ENCODE results near the gene MMP17.
A peak's percentile ranks its signal among the peaks of the same experiment; 100 is the strongest.
"Not testable (repeated sequence)": the region's sequence is repeated elsewhere in the genome, so short reads cannot be mapped to it uniquely, and the experiment has no call there.

MMP17 gene

DNA sequence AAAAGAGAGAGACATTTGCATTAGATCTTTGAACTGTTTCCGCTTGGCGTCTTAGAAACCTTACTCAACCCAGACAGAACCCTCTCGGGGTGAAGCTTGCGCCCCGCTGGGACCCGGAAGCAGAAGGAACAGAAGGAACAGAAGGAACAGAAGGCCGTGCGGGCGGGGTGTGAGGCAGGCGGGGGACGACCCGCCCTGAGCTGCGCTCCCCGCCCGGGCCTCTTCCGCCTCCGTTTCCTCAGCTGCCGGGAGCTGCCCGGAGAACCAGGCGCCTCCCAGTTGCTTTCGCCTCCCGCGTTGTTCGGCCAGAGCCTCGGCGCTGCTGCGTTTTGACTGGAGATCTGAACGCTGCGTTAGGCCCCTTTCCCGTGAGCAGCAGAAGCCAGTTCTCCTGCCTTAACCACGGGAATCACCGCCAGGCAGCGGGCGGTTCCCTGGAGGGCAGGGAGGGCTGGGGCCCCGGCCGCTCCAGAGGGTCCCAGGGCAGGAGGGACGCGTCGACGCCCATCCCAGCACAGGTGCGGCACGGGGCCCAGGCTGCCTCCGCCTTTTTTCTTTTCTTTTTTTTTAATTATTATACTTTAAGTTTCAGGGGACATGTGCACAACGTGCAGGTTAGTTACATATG lies 19.3 kb upstream of the MMP17 start:
- peak; percentile 83 for DNase-seq (ENCODE audit: low read depth)
- TF ChIP-seq, protein P1, sequence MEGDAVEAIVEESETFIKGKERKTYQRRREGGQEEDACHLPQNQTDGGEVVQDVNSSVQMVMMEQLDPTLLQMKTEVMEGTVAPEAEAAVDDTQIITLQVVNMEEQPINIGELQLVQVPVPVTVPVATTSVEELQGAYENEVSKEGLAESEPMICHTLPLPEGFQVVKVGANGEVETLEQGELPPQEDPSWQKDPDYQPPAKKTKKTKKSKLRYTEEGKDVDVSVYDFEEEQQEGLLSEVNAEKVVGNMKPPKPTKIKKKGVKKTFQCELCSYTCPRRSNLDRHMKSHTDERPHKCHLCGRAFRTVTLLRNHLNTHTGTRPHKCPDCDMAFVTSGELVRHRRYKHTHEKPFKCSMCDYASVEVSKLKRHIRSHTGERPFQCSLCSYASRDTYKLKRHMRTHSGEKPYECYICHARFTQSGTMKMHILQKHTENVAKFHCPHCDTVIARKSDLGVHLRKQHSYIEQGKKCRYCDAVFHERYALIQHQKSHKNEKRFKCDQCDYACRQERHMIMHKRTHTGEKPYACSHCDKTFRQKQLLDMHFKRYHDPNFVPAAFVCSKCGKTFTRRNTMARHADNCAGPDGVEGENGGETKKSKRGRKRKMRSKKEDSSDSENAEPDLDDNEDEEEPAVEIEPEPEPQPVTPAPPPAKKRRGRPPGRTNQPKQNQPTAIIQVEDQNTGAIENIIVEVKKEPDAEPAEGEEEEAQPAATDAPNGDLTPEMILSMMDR (IDR thresholded peaks at IDR 0.05; ENCODE audit: insufficient read depth, low read depth, low read length, missing control alignments), result no peak
- peak overlapping the region; percentile 59 for H3K4me3 ChIP-seq (ENCODE audit: low read depth, low read length)

DNA sequence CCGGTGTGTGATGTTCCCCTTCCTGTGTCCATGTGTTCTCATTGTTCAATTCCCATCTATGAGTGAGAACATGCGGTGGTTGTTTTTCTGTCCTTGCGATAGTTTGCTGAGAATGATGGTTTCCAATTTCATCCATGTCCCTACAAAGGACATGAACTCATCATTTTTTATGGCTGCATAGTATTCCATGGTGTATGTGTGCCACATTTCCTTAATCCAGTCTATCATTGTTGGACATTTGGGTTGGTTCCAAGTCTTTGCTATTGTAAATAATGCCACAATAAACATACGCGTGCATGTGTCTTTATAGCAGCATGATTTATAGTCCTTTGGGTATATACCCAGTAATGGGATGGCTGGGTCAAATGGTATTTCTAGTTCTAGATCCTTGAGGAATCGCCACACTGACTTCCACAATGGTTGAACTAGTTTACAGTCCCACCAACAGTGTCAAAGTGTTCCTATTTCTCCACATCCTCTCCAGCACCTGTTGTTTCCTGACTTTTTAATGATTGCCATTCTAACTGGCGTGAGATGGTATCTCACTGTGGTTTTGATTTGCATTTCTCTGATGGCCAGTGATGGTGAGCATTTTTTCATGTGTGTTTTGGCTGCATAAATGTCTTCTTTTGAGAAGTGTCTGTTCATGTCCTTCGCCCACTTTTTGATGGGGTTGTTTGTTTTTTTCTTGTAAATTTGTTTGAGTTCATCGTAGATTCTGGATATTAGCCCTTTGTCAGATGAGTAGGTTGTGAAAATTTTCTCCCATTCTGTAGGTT lies 18.5 kb upstream of the MMP17 start:
- DNase-seq (ENCODE audit: low read depth); H3K4me3 ChIP-seq (ENCODE audit: low read depth, low read length): not testable (repeated sequence)

DNA sequence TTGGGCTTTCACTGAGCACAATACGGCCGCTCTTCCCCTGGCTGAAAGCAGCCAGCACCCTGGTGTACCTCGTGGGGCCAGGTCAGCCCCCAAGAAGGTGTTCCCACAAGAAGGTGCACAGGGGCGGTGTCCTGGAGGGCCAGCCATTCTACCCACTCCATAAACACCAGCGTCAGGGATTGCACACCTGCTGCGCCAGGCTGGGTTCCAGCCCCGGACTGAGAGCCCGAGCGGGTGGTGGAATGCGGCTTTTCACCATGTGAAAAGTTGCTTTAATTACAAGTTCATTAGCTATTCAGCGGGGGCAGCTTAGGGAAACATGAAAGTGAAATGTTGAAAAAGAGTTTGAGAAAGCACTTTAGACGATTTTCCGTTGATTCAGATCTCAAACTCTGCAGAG lies 17.5 kb upstream of the MMP17 start:
- TF ChIP-seq, protein P1 (IDR thresholded peaks at IDR 0.05; ENCODE audit: insufficient read depth, low read depth, low read length, missing control alignments), result no peak
- no peak for DNase-seq (ENCODE audit: low read depth)
- H3K4me3 ChIP-seq (ENCODE audit: low read depth, low read length), result no peak overlapping the region

DNA sequence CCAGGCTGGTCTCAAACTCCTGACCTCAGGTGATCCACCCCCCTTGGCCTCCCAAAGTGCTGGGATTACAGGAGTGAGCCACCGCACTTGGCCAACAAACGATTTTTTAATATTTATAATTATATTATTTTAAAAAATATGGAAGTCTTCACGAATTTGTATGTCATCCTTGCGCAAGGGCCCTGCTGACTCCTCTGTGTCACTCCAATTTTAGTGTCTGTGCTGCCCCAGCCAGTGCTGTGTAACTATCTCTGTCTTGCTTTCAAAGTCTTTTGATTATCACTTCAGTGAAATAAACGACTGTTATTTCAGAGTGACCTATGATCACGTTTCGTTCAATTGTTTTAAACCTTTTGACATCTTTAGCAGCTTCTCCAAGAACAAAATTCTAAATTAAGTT lies 13.1 kb upstream of the MMP17 start:
- DNase-seq (ENCODE audit: low read depth), result no peak
- H3K4me3 ChIP-seq (ENCODE audit: low read depth, low read length), result no peak overlapping the region
- TF ChIP-seq, protein P1 (IDR thresholded peaks at IDR 0.05; ENCODE audit: insufficient read depth, low read depth, low read length, missing control alignments), result no peak

DNA sequence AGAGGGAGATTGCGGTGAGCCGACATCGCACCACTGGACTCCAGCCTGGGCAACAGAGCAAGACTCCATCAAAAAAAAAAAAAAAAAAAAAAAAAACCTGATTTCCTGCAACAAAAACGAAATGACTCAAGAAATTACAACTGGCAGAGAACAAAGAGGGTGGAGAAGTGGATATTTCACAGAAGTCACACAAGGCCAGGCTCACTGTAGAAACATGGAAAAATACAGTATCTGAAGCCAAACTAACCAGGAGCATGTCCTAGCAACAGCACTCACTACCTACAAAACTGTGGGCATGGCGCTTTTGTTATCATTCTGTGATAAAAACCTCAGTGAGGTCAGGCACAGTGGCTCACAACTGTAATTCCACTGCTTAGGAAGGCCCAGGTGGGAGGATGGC lies 11.7 kb upstream of the MMP17 start:
- no peak for DNase-seq (ENCODE audit: low read depth)
- H3K4me3 ChIP-seq (ENCODE audit: low read depth, low read length), result no peak overlapping the region
- TF ChIP-seq, protein P1 (IDR thresholded peaks at IDR 0.05; ENCODE audit: insufficient read depth, low read depth, low read length, missing control alignments), result no peak

DNA sequence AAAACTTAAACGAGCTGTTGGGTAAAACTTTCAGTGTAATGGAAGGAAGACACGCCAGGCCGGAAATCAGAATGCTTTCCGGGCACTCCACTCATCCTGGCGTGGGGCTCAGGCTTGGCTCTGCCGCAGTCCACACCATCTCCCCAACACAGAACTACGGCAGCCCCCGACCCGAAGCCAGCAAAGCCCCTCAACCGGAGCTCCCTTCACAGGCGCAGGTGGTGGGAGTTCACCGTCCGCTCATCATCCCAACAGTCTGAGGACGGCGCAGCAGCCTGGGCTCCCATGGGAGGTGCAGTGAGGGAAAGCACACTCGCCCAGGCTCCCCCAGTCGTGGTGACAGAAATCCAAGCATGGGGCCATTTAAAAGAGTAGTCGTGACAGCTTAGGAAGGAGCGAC lies 11.0 kb upstream of the MMP17 start:
- no peak for DNase-seq (ENCODE audit: low read depth)
- H3K4me3 ChIP-seq (ENCODE audit: low read depth, low read length), result no peak overlapping the region
- TF ChIP-seq, protein P1 (IDR thresholded peaks at IDR 0.05; ENCODE audit: insufficient read depth, low read depth, low read length, missing control alignments), result no peak

DNA sequence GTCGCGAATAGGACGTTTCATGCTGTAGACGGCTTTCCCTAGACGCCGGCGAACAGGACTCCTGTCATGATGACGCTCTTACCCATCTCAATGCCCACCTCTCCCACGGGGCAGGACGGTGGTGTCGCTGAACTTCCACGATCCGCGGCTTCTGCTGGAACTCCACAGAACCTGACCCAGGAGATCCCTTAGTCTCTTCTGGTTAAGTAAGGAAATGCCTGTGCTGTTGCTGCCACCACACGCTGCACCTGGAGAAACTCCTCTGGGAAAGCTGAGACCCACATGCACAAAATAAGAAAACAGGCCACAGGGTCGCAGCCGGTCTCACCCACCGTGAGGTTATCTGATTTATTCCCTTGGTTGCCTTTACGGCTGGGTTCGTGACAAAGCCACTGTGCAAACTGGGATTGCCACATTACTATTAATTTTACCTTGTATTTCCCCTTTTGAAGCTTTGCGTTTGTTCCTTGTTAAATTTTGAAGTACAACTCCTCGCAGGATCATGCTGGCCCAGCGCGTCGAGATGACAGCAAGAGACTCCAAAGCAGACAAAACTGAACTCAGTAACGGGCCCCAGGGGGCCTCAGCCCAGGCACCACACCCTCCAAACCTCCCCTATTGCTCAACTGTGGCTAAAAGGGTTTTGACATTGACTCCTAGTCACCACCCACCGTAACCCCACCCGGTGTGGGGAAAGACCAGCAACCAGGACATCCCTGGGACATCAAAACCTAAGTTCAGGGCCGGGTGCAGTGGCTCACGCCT lies 9.2 kb upstream of the MMP17 start:
- no peak for DNase-seq (ENCODE audit: low read depth)
- TF ChIP-seq, protein P1 (IDR thresholded peaks at IDR 0.05; ENCODE audit: insufficient read depth, low read depth, low read length, missing control alignments), result no peak
- no peak overlapping the region for H3K4me3 ChIP-seq (ENCODE audit: low read depth, low read length)
